GM18870 (cell line): Measurements from ENCODE around the gene EXOC2.

Experiments used
- ATAC-seq: cut with Tn5 transposase; IDR thresholded peaks from one replicate; pipeline ENCODE4 v1.9.1; 2021; ENCODE audit warnings: moderate library complexity; ENCODE audit not compliant: unreplicated experiment

Gene EXOC2

GRCh38 chr6:692858-693722, at the start of gene EXOC2:
Gene EXOC2 (minus strand): TSS chr6:693139. CDS start chr6:637818, 55,321 bp downstream.
- ATAC-seq: peak; percentile 71

- no peak for ATAC-seq
Observed at GRCh38 chr6:741410-742339, 48.7 kb upstream of the EXOC2 start.

GRCh38 chr6:736657-737446, 43.9 kb upstream of the EXOC2 start:
- ATAC-seq: no peak

- ATAC-seq: no peak
Observed at GRCh38 chr6:733431-734219, 40.7 kb upstream of the EXOC2 start.

- ATAC-seq: no peak
Observed at GRCh38 chr6:731924-732323, 39.0 kb upstream of the EXOC2 start.

GRCh38 chr6:729606-730320, 36.8 kb upstream of the EXOC2 start:
- ATAC-seq: no peak

- ATAC-seq: no peak
Observed at GRCh38 chr6:727856-728255, 34.9 kb upstream of the EXOC2 start.

GRCh38 chr6:723540-723939, 30.6 kb upstream of the EXOC2 start:
- ATAC-seq: no peak

GRCh38 chr6:722608-723007, 29.7 kb upstream of the EXOC2 start:
- ATAC-seq: no peak

- no peak for ATAC-seq
Observed at GRCh38 chr6:722077-722524, 29.2 kb upstream of the EXOC2 start.

- ATAC-seq: no peak
Observed at GRCh38 chr6:718345-718744, 25.4 kb upstream of the EXOC2 start.

- no peak for ATAC-seq
Observed at GRCh38 chr6:717135-717534, 24.2 kb upstream of the EXOC2 start.

GRCh38 chr6:715709-716491, 23.0 kb upstream of the EXOC2 start:
- no peak for ATAC-seq

GRCh38 chr6:714100-714499, 21.2 kb upstream of the EXOC2 start:
- no peak for ATAC-seq

- ATAC-seq: no peak
Observed at GRCh38 chr6:713351-713750, 20.4 kb upstream of the EXOC2 start.

GRCh38 chr6:712805-713204, 19.9 kb upstream of the EXOC2 start:
- no peak for ATAC-seq

GRCh38 chr6:711925-712324, 19.0 kb upstream of the EXOC2 start:
- ATAC-seq: no peak
